PC-3 (cell line): Measurements from ENCODE around the gene DNAH2.

Experiments
- CTCF ChIP-seq: fragments of 300-600 bp; sonication (generic); conservative IDR thresholded peaks from 2 replicates; pipeline ENCODE4 v1.5.1; 2017; ENCODE audit warnings: antibody characterized with exemption, low read depth, mild to moderate bottlenecking, low read length
- EZH2 ChIP-seq: fragments of 300-600 bp; sonication (generic); IDR thresholded peaks from one replicate; pipeline ENCODE4 v1.6.1; 2017; ENCODE audit warnings: antibody characterized with exemption, mild to moderate bottlenecking, low read length; ENCODE audit not compliant: unreplicated experiment

- TF ChIP-seq CTCF (no peak), EZH2 (no peak)
Observed at GRCh38 chr17:7703584-7704479, 13.7 kb upstream of the DNAH2 start.
